Activated T-cell treated with anti-CD3 and anti-CD28 coated beads for 1 hour (primary cell): ENCODE measurements around the gene RAI1.

Experiments used
- DNase-seq: peaks from one replicate; pipeline ENCODE4 v3.0.0-alpha.2; 2020; ENCODE audit warnings: low read depth

Gene RAI1

DNA sequence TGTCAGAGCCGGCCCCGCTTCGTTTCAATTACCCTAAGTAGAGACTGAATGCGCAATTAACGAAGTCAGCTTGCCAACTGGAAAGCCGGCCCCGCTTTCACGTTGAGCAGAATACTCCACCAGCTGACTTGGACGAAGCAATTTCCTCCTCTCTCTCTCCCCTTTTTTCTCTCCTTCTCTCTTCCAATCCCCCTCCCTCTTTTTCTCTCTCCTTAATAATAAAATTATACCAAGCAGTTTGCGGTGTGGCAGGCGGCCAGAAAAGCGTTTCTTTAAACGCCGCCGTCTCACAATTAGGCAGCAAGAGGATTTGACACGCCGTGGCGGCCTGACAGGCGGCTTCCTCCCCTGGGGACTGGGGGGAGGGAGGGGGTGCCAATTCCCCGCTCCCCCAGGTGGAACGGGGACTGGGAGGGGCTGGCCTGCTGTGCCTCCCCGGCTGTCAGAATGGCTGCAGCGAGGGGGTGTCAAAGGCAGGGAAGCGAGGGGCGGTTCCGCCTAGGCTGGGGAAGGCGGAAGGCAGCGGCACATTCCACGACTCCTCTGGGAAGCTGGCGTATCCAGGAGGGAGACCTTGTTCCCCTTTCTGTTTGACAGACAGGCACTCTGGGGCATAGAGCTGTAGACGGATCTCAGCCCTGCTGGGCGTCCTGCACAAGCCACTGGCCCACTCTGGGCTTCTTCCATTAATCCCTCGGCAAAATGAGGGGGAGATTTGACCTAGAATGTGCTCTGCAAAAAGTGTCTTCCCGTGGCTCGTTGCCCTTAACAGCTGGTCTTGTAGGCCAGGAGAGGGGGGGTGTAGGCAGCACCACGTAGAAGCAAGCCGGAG, 102.8 kb downstream of the RAI1 start:
- no peak for DNase-seq

DNA sequence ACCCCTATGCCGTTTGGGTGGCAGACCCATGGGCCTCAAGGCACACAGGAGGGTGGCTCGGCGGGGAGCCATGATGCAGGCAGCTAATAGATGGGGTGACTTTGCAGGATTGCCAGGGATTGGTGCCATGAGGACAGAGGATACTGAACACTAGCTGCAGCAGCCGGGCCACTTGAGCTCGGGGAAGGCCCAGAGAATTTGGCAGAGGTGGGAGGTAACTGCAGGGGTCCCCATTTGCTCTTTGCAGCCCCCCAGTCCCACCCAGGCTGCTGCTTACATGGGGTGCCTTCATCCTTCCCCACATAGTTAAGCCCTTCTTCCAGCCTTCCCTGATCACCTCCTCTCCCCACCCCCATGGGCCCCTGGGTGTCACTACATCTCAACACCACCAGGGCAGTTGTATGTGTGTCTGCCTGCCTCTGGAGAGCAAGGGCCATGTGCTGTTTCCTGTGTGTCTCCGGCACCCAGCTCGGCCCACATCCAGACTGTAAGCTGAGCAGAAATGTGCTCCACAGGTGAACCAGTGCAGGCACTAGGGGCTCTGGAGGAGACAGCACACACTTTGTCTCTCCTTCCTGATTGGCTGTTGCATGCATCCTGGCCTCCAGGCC, 103.5 kb downstream of the RAI1 start:
- DNase-seq = no peak

DNA sequence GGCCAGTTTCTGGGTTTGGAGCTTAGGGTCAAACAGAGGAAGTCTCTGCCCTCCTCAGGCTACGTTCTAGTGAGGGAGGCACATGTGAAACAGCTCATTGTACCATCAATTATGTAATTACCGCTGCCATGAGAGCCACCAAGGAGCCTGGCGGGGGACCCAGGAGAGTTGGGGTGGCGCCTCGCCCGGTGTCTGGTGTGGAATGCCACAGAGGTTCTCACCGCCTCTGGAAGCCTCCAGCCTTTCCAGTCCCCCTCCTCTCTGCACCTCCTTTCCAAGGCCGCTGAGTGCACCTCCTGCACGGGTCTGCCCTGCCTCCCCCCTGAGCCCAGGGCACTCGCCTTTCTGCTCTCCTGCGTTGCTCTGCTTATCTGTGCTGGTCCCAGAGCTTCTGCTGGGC, 104.1 kb downstream of the RAI1 start:
- no peak for DNase-seq

DNA sequence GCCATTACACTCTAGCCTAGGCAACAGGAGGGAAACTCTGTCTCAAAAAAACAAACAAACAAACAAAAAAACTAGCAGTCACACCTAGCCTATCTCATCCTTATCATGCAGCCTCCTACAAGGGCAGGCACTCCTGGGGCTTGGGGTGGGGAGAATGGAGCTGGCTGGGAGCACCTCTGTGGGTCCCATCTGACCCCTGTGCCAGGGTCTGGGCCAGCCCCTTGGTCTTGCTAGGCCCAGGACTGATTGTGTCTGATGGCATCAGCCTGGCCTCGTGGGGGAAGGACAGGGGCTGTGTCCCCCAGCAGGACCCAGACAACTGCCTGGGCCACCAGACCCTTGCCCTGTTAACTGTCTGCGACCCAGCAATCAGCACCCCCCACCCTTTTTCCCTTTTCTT, 105.7 kb downstream of the RAI1 start:
- DNase-seq = no peak

DNA sequence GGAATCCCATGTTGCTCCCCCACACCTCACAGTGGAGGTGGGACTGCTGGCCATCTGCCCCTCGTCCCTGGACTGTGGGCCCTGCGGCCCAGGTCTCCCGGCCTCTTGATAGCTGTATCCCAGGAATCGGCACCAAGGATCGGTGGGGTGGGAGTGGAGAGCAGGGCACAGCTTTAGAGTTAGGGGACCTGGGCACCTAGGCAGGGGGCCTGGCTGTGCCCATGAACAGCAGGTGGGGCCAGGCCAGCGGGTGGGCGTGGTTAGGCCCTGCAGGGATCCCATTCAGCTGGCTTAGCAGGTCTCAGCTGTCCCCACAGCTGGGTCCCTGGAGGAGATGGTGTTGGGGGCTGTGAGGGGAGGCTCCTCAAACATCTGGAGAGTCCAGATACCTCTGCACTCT, 106.3 kb downstream of the RAI1 start:
- no peak for DNase-seq

DNA sequence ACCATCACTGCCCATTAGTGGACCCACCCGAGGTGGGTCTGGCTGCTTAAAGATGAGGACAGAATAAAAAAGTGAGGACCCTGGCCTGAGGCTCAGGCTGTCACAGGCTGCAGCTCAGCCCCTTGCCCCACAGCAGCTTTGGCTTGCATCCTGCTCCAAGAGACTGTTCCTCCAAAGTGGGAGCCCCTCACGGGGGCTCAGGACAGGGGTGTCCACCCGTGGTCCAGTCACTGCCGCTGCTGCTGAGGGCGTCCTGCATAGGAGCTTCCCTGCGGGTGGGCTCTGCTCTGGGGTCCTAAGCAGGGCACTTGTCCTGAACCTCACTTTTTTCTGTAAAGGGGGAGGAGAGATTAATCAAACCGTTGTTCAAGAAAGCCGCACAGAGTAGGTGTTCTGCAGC, 107.7 kb downstream of the RAI1 start:
- no peak for DNase-seq

DNA sequence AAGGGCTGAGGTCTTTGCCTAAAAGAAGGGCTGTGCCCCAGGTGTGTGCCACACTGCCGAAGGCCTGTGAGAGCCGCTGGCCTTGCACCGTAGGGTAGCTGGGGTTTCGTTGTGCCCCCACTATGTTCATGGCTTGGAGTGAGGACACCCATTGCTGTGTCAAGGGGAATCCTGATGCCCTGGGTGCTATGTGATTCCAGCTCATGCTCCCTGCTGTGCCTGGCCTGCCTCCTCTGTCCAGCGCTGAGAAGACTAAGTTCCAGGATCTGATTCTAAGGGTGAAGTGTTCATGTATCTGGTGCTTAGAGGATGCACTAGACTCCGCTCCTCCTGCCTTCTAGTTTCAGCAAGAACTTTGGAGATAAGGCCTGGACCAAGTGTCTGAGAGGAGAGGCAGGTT, 108.2 kb downstream of the RAI1 start:
- DNase-seq = no peak

DNA sequence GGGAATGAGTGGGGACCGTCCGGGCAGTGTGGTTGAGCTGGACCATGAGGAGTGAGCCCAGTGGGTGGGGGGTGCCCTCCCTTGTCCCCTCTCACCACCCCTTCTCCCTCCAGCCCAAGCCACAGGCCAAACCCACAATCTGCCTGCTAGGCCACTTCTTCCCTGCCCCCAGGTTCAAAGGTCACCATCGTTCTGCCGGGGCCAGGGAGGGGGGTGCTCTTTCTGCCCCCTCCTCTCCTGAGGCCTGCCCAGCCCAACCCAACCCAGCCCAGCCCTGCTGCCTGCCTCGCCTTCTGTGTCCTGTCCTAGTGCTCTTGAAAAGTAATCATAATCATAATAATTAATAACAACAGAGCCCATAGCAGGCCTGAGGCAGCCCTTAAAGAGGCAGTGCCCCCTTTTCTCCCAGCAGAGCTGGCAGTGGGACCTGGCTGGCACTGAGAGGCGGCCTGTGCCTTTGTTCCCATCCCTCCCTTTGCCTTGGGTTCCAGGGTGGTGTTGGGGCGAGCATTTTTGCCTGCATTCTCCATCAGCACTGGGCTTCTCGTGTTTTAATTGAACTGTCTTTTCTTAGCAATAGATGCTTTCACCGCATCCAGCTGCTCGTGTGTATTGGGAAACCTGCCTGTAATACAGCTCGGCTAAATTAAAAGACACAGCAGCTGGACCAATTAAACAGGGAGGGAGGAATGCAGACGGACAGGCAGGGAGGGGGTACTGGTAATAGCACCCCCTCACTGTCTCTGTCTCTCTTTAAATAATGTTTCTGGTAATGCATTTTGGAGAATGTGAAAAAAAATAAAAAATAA, 108.8 kb downstream of the RAI1 start:
- no peak for DNase-seq

DNA sequence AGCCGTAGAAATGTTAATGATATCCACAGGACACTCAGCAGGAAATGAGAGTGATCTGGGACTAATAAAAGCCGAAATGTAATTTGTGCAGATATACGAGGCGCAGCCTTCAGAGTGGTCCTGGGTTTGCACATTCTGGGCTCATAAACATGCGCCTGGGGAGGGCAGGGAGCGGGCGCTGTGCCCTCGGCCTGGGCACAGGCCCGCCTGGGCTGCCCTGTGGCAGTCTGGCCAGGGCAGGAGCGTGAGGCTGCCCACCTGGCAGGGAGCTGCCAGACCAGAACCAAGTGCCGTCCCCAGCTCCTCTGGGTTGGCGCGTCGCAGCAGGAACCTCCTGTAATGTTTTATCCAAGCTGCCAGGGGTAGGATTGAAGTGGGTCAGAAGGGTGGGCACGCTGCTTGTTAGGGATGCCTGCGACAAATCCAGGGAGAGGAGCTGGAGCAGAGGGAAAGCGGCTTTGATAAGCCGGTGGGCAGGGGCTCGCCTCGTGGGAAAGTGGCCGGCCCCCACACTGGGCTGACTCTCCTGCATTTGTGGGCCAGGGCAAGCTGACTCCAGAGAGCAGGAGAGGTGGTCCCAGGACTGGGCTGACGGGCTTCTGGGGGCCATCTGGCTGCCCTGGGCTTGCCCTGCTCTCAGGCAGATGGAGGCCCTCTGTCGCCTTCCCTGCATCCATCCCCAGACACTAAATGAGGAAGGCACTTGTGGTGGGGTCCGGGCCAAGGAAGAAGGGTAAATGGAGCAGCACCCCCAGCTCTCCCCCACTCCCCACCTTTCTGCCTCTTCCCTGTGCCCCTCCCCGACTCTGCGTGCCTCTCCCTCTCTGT, 109.6 kb downstream of the RAI1 start:
- no peak for DNase-seq

DNA sequence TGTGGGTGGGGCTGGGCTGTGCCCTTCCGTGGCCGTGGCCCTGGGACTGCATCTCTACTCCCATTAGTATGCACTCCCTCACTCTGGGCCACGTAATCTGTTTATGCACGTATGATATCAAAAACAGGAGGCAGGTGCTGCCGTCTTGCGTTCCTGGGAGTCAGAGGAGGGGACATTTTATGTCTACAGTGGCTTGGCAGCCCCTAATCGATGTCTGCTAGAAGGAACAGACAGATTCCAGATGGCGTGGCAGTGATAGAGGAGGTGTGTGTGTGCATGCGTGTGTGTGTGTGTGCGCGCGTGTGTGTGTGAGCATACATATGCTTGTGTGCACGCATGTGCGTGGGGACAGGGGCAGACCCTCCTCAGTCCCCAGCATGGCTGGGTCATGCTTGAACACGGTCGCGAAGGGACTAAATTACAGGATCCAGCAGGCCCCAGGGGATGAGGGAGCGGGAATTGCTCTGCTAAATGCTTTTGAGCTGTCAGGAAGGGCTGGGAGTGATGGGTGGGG, 110.8 kb downstream of the RAI1 start:
- no peak for DNase-seq

DNA sequence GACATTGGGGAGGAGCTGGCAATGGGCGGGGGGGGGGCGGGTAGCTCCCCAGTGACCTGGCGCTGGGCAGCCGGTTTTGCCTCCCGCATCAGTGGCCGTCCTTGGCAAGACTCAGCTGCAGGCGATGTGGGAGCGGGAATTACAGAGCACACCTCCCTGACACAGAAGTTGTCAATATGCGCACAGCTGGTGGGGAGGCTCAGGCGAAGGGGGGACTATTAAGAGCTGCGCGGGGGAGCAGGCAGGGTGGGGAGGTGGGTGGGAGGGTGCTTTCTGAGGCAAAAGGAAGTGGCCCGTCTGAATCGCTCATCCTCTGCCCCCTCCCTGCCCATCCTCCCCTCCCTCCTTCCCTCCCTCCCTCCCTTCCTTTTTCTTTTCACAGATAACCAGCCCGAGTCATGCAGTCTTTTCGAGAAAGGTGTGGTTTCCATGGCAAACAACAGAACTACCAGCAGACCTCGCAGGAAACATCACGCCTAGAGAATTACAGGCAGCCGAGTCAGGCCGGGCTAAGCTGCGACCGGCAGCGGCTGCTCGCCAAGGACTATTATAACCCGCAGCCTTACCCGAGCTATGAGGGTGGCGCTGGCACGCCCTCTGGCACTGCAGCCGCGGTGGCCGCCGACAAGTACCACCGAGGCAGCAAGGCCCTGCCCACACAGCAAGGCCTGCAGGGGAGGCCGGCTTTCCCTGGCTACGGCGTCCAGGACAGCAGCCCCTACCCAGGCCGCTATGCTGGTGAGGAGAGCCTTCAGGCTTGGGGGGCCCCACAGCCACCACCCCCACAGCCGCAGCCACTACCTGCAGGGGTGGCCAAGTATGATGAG, 111.5 kb downstream of the RAI1 start:
- DNase-seq = peak; percentile 36

DNA sequence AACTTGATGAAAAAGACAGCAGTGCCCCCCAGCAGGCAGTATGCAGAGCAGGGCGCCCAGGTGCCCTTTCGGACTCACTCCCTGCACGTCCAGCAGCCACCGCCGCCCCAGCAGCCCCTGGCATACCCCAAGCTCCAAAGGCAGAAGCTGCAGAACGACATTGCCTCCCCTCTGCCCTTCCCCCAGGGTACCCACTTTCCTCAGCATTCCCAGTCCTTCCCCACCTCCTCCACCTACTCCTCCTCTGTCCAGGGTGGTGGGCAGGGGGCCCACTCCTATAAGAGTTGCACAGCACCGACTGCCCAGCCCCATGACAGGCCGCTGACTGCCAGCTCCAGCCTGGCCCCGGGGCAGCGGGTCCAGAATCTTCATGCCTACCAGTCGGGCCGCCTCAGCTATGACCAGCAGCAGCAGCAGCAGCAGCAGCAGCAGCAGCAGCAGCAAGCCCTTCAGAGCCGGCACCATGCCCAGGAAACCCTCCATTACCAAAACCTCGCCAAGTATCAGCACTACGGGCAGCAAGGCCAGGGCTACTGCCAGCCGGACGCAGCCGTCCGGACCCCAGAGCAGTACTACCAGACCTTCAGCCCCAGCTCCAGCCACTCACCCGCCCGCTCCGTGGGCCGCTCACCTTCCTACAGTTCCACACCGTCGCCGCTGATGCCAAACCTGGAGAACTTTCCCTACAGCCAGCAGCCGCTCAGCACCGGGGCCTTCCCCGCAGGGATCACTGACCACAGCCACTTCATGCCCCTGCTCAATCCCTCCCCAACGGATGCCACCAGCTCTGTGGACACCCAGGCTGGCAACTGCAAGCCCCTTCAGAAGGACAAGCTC, 112.3 kb downstream of the RAI1 start:
- no peak for DNase-seq

DNA sequence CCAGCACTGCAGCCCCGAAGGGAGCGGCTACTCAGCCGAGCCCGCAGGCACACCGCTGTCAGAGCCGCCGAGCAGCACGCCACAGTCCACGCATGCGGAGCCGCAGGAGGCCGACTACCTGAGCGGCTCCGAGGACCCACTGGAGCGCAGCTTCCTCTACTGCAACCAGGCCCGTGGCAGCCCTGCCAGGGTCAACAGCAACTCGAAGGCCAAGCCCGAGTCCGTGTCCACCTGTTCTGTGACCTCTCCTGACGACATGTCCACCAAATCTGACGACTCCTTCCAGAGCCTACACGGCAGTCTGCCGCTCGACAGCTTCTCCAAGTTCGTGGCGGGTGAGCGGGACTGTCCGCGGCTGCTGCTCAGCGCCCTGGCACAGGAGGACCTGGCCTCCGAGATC, 113.1 kb downstream of the RAI1 start:
- no peak for DNase-seq

DNA sequence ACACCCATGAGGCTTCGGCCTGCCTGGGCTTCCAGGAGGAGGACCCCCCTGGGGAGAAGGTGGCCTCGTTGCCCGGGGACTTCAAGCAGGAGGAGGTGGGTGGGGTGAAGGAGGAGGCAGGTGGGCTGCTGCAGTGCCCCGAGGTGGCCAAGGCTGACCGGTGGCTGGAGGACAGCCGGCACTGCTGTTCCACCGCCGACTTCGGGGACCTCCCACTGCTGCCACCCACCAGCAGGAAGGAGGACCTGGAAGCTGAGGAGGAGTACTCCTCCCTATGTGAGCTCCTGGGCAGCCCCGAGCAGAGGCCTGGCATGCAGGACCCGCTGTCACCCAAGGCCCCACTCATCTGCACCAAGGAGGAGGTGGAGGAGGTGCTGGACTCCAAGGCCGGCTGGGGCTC, 114.0 kb downstream of the RAI1 start:
- no peak for DNase-seq

DNA sequence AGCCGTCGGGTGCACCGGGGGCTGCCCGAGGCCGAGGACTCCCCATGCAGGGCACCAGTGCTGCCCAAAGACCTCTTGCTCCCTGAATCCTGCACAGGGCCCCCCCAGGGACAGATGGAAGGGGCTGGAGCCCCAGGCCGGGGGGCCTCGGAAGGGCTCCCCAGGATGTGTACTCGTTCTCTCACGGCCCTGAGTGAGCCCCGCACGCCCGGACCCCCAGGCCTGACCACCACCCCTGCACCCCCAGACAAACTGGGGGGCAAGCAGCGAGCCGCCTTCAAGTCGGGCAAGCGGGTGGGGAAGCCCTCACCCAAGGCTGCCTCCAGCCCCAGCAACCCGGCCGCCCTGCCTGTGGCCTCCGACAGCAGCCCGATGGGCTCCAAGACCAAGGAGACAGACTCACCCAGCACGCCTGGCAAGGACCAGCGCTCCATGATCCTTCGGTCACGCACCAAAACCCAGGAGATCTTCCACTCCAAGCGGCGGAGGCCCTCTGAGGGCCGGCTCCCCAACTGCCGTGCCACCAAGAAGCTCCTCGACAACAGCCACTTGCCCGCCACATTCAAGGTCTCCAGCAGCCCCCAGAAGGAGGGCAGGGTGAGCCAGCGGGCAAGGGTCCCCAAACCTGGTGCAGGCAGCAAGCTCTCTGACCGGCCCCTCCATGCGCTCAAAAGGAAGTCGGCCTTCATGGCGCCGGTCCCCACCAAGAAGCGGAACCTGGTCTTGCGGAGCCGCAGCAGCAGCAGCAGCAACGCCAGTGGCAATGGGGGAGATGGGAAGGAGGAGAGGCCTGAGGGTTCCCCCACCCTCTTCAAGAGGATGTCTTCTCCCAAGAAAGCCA, 114.9 kb downstream of the RAI1 start:
- DNase-seq = no peak

DNA sequence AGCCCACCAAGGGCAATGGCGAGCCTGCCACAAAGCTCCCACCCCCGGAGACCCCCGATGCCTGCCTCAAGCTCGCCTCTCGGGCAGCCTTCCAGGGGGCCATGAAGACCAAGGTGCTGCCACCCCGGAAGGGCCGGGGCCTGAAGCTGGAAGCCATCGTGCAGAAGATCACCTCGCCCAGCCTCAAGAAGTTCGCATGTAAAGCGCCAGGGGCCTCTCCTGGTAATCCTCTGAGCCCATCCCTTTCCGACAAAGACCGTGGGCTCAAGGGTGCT, 115.5 kb downstream of the RAI1 start:
- no peak for DNase-seq

DNA sequence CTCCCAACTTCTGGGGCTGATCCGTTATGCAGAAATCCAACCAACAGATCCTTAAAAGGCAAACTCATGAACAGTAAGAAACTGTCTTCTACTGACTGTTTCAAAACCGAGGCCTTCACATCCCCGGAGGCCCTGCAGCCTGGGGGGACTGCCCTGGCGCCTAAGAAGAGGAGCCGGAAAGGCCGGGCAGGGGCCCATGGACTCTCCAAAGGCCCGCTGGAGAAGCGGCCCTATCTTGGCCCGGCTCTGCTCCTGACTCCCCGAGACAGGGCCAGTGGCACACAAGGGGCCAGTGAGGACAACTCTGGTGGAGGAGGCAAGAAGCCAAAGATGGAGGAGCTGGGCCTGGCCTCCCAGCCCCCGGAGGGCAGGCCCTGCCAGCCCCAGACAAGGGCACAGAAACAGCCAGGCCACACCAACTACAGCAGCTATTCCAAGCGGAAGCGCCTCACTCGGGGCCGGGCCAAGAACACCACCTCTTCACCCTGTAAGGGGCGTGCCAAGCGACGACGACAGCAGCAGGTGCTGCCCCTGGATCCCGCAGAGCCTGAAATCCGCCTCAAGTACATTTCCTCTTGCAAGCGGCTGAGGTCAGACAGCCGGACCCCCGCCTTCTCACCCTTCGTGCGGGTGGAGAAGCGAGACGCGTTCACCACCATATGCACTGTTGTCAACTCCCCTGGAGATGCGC, 116.0 kb downstream of the RAI1 start:
- no peak for DNase-seq

DNA sequence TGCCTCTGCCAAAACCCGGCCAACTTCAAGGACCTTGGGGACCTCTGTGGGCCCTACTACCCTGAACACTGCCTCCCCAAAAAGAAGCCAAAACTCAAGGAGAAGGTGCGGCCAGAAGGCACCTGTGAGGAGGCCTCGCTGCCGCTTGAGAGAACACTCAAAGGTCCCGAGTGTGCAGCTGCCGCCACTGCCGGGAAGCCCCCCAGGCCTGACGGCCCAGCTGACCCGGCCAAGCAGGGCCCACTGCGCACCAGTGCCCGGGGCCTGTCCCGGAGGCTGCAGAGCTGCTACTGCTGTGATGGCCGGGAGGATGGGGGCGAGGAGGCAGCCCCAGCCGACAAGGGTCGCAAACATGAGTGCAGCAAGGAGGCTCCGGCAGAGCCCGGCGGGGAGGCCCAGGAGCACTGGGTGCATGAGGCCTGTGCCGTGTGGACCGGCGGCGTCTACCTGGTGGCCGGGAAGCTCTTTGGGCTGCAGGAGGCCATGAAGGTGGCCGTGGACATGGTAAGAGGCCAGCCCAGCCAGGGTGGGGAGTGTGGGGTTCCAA, 116.8 kb downstream of the RAI1 start:
- DNase-seq = no peak
